Subcutaneous adipose tissue (tissue), 4 donors: ENCODE results near the gene TNS3. TPM values are rescaled to one million over a fixed set of nuclear protein-coding genes. Genes with fewer than 3 reads are reported as not detected.

Source experiments
- total RNA-seq, 4 donors: library from RNA; depleted of rRNA; stranded (reverse); fragments of >200 nt; gene quantifications; one replicate each; pipeline ENCODE4 v1.1.0, GENCODE V29; 2016
- TF ChIP-seq, protein P1 (sequence below): fragments of 450-650 bp; IDR thresholded peaks from one replicate; pipeline ENCODE4 v1.5.1; 2016; ENCODE audit warnings: low read depth, mild to moderate bottlenecking, control low read depth, antibody characterized with exemption, moderate library complexity

Gene TNS3
- total RNA-seq, 4 donors from 2014 or later: 104 to 137 (median 110) TPM

- TF ChIP-seq, protein P1, sequence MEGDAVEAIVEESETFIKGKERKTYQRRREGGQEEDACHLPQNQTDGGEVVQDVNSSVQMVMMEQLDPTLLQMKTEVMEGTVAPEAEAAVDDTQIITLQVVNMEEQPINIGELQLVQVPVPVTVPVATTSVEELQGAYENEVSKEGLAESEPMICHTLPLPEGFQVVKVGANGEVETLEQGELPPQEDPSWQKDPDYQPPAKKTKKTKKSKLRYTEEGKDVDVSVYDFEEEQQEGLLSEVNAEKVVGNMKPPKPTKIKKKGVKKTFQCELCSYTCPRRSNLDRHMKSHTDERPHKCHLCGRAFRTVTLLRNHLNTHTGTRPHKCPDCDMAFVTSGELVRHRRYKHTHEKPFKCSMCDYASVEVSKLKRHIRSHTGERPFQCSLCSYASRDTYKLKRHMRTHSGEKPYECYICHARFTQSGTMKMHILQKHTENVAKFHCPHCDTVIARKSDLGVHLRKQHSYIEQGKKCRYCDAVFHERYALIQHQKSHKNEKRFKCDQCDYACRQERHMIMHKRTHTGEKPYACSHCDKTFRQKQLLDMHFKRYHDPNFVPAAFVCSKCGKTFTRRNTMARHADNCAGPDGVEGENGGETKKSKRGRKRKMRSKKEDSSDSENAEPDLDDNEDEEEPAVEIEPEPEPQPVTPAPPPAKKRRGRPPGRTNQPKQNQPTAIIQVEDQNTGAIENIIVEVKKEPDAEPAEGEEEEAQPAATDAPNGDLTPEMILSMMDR: no peak
Measured at GRCh38 chr7:47408675-47409074, 173.2 kb downstream of the TNS3 start.

DNA sequence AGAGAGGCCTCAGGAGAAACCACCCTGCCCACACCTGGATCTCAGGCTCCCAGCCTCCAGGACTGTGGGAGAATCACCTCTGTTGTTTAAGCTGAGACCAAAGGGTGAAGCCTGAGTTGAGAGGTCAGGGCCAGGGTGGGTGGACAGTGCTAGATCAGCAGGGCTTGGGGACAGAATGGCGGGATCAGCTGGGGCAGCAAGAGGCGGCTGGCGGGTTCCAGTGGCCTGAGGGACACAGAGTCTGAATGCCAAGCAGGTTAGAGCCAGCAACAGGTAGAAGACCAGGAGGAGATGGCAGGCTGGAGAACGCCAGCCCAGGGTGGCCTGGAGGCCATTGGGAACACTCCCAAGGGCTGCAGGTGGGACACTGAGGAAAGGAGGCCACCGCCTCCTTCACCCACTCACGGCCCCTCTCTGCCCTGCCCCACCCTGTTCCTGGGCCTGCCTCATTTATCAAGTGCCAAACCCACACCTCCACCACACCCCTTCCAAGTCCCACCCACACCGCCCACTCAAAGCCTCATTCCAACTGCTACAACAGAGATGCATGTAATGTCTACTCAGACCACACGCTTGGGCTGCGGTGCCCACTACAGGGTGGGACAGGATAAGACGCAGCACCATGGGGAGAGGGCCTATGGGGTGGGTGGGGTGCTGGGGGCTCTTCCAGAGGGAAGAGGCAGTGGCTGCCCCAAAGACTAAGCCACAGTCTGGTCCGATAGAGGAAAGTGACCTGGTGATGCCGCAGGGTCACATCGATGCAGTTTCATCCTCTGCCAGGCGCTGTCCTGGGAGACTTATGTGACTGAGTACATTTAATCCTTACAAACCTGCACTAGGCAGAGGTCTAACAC, 173.9 kb downstream of the TNS3 start:
- TF ChIP-seq, protein P1: no peak

- TF ChIP-seq, protein P1: no peak
Measured at GRCh38 chr7:47407136-47407535, 174.8 kb downstream of the TNS3 start.

DNA sequence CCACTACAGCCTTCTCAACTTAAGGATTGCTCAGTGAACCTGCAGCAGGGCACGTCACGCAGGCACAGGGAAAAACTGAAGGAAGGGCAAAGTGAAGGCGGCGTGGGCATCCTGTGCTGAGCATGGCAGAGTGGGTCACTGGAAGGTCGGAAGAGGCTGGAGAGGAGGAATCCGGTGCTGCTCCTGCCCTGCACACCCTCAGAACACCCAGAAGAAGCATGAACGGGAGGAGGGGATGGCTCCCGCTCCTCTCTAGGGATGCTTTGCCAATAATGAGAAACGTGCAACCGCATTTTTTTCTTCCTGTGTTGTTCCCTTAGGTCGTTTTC, 175.1 kb downstream of the TNS3 start:
- TF ChIP-seq, protein P1: no peak

GRCh38 chr7:47405921-47406800, 175.8 kb downstream of the TNS3 start:
- TF ChIP-seq, protein P1: no peak

- TF ChIP-seq, protein P1: no peak
Measured at GRCh38 chr7:47405286-47405904, 176.5 kb downstream of the TNS3 start.

DNA sequence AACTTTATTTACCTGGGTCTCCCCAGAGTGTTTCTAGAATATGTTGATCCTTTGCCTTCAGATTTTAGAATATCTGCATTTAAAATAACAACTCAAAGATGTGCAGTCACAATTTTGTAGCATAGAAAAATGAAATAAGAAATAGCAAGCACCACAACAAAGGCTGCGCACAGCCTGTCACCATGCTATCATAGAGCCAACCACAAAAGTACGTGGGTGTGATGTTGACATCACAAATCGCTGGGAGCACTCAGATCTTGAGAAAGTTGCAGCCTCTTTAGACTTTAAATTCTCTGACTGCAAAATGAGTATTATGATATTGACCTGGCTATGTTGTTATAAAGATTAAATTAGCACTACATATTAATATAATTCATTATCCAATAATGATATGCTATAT, 177.9 kb downstream of the TNS3 start:
- TF ChIP-seq, protein P1: no peak
